DOHH2 (cell line): ENCODE measurements around the gene ZNRF4.

Experiments
- H3F3A ChIP-seq: fragments of 200-600 bp; sonication (generic), shearing (Covaris generic); 2 replicates; pipeline ENCODE4 v1.6.0; 2016; ENCODE audit warnings: antibody characterized with exemption, mild to moderate bottlenecking; ENCODE audit not compliant: control insufficient read depth, insufficient read depth
- H3K27ac ChIP-seq: fragments of 200-600 bp; sonication (generic); 2 replicates; pipeline ENCODE4 v1.5.1; 2014; ENCODE audit warnings: low read depth, mild to moderate bottlenecking, low read length, moderate library complexity
- H3K27me3 ChIP-seq: fragments of 200-600 bp; sonication (generic); 2 replicates; pipeline ENCODE4 v1.6.1; 2014; ENCODE audit warnings: mild to moderate bottlenecking, low read length, mixed read lengths; ENCODE audit not compliant: control insufficient read depth
- H3K36me3 ChIP-seq: fragments of 200-600 bp; sonication (generic); 2 replicates; pipeline ENCODE4 v1.6.1; 2014; ENCODE audit warnings: mild to moderate bottlenecking, low read length, moderate library complexity, mixed read lengths; ENCODE audit not compliant: control insufficient read depth
- H3K4me1 ChIP-seq: fragments of 200-600 bp; sonication (generic); 2 replicates; pipeline ENCODE4 v1.6.1; 2014; ENCODE audit warnings: mild to moderate bottlenecking, low read length, mixed read lengths; ENCODE audit not compliant: control insufficient read depth
- H3K4me2 ChIP-seq: fragments of 200-600 bp; sonication (generic); 2 replicates; pipeline ENCODE4 v1.6.0; 2014; ENCODE audit warnings: mild to moderate bottlenecking, low read length, moderate library complexity
- H3K4me3 ChIP-seq: fragments of 200-600 bp; sonication (generic); 2 replicates; pipeline ENCODE4 v1.5.1; 2014; ENCODE audit warnings: mild to moderate bottlenecking, low read length, mixed read lengths
- H3K79me2 ChIP-seq: fragments of 200-600 bp; sonication (generic); 2 replicates; pipeline ENCODE4 v1.6.1; 2014; ENCODE audit warnings: mild to moderate bottlenecking, low read length, mixed read lengths; ENCODE audit not compliant: control insufficient read depth
- H3K9me2 ChIP-seq: fragments of 200-600 bp; sonication (generic); replicated peaks from 2 replicates; pipeline ENCODE4 v1.6.1; 2014; ENCODE audit warnings: mild to moderate bottlenecking, low read length, mixed read lengths; ENCODE audit not compliant: control insufficient read depth
- H3K9me3 ChIP-seq: fragments of 200-600 bp; sonication (generic); 2 replicates; pipeline ENCODE4 v1.6.1; 2014; ENCODE audit warnings: antibody characterized with exemption, low read length, mixed read lengths; ENCODE audit not compliant: control insufficient read depth, insufficient read depth
- H4K20me1 ChIP-seq: fragments of 200-600 bp; sonication (generic); 2 replicates; pipeline ENCODE4 v1.6.0; 2014; ENCODE audit warnings: low read depth, mild to moderate bottlenecking, antibody characterized with exemption, low read length, moderate library complexity; ENCODE audit not compliant: control insufficient read depth, insufficient read depth
- EZH2phosphoT487 ChIP-seq: fragments of 200-600 bp; sonication (generic); IDR thresholded peaks from 2 replicates; pipeline ENCODE4 v1.6.1; 2017; ENCODE audit warnings: borderline replicate concordance, mild to moderate bottlenecking, antibody characterized with exemption, low read length, moderate library complexity, mixed read lengths
- TF ChIP-seq, protein P1 (sequence below): fragments of 200-600 bp; sonication (generic); IDR thresholded peaks from one replicate; pipeline ENCODE4 v1.5.1; 2014; ENCODE audit warnings: antibody characterized with exemption, mild to moderate bottlenecking, low read depth, low read length; ENCODE audit not compliant: poor library complexity, severe bottlenecking

ZNRF4 gene

DNA sequence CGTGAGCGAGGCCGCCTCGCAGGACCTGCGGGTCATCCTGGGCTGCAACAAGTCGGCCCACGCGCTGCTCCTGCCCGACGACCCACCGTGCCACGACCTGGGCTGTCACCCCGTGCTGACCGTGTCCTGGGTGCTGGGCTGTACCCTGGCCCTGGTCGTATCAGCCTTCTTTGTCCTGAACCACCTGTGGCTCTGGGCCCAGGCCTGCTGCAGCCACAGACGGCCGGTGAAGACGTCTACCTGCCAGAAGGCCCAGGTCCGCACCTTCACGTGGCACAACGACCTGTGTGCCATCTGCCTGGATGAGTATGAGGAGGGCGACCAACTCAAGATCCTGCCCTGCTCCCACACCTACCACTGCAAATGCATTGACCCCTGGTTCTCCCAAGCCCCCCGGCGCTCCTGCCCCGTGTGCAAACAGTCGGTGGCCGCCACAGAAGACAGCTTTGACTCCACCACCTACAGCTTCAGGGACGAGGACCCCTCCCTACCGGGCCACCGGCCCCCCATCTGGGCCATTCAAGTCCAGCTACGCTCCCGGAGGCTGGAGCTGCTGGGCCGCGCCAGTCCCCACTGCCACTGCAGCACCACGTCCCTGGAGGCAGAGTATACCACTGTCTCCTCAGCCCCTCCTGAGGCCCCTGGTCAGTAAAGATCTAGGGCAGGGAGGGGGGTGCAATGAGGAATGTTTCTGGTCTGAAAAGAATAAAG lies 1.1 kb downstream of the ZNRF4 start:
- H3K27me3 ChIP-seq = no peaks in the 10 kb centered on the region
- no peaks in the 10 kb centered on the region for H3K79me2 ChIP-seq
- H4K20me1 ChIP-seq = no peaks in the 10 kb centered on the region
- peaks cover 2% of the 10 kb centered on the region; the same call in 1 of the 2 replicates for H3K9me3 ChIP-seq
- H3F3A ChIP-seq = no peaks in the 10 kb centered on the region
- no peaks in the 10 kb centered on the region for H3K4me1 ChIP-seq
- no peak overlapping the region for H3K4me3 ChIP-seq
- H3K36me3 ChIP-seq = no peaks in the 10 kb centered on the region
- TF ChIP-seq, protein P1, sequence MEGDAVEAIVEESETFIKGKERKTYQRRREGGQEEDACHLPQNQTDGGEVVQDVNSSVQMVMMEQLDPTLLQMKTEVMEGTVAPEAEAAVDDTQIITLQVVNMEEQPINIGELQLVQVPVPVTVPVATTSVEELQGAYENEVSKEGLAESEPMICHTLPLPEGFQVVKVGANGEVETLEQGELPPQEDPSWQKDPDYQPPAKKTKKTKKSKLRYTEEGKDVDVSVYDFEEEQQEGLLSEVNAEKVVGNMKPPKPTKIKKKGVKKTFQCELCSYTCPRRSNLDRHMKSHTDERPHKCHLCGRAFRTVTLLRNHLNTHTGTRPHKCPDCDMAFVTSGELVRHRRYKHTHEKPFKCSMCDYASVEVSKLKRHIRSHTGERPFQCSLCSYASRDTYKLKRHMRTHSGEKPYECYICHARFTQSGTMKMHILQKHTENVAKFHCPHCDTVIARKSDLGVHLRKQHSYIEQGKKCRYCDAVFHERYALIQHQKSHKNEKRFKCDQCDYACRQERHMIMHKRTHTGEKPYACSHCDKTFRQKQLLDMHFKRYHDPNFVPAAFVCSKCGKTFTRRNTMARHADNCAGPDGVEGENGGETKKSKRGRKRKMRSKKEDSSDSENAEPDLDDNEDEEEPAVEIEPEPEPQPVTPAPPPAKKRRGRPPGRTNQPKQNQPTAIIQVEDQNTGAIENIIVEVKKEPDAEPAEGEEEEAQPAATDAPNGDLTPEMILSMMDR = no peak
- no peak for TF ChIP-seq EZH2phosphoT487
- no peaks in the 10 kb centered on the region for H3K9me2 ChIP-seq
- H3K27ac ChIP-seq = no peak overlapping the region
- H3K4me2 ChIP-seq = no peak overlapping the region

DNA sequence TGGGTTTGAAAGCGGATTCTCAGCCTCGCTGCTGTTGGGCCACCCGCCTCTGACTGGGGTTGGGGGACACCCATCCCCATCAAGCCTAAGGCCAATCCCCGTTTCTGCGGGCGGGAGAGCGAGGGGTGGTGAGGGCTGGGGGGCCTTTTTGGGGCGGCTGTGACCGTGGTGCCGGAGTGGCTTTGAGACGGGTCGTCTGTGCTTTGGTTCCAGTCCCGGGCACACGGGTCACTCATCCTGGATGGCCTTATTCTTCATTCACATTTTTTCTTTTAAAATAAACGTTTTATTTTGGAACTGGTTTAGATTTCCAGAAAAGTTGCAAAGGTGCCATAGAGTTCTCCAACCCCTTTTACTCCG lies 1.6 kb downstream of the ZNRF4 start:
- Histone ChIP-seq H3K27me3 (no peaks in the 10 kb centered on the region), H3K4me3 (no peak overlapping the region), H4K20me1 (no peaks in the 10 kb centered on the region), H3K36me3 (no peaks in the 10 kb centered on the region), H3K4me1 (no peaks in the 10 kb centered on the region), H3K9me2 (no peaks in the 10 kb centered on the region), H3F3A (no peaks in the 10 kb centered on the region), H3K9me3 (peaks cover 2% of the 10 kb centered on the region; the same call in 1 of the 2 replicates), H3K27ac (no peak overlapping the region), H3K79me2 (no peaks in the 10 kb centered on the region), H3K4me2 (no peak overlapping the region)
- no peak for TF ChIP-seq EZH2phosphoT487
- TF ChIP-seq, protein P1 = no peak

DNA sequence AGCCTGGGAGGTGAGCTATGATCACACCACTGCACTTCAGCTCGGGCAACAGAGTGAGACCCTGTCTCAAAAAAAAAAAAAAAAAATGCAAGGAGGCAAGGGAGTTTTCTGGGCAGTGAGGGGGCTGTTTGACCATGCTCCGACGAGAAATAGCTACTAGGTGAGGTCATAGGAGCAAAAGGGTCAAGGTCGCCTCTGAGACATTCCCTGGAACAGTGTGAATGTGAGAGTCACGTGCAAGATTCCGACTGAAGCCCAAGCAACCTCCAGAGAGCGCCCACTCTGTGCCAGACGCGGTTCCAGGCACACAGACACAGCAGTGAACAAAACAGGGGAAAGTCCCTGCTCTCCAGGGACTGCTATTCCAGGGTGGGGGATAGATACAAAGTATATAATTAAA lies 2.5 kb downstream of the ZNRF4 start:
- Histone ChIP-seq H3K4me3 (no peak overlapping the region), H3K36me3 (no peaks in the 10 kb centered on the region), H3F3A (no peaks in the 10 kb centered on the region), H3K9me2 (no peaks in the 10 kb centered on the region), H3K4me1 (no peaks in the 10 kb centered on the region), H4K20me1 (no peaks in the 10 kb centered on the region), H3K27me3 (no peaks in the 10 kb centered on the region), H3K4me2 (no peak overlapping the region), H3K27ac (no peak overlapping the region), H3K9me3 (peaks cover 2% of the 10 kb centered on the region; the same call in 1 of the 2 replicates), H3K79me2 (no peaks in the 10 kb centered on the region)
- TF ChIP-seq EZH2phosphoT487 = no peak
- TF ChIP-seq, protein P1 = no peak

DNA sequence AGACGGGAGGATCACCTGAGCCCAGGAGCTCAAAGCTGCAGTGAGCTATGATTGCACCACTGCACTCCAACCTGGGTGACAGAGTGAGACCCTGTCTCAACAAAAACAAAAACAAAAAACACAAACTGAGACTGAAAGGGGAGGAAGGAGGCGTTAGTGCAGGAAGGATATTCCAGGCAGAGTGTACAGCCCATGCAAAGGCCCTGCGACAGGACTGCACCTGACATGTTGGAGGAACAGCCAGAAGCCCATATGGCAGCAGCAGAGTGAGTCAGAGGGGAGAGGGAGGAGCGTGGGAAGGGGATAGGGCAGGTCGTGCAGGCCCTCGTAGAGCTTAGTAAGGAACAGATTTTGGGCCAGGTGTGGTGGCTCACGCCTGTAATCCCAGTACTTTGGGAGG lies 3.2 kb downstream of the ZNRF4 start:
- no peaks in the 10 kb centered on the region for H3K36me3 ChIP-seq
- TF ChIP-seq EZH2phosphoT487 = no peak
- TF ChIP-seq, protein P1 = no peak
- H3K9me3 ChIP-seq = peaks cover 2% of the 10 kb centered on the region; the same call in 1 of the 2 replicates
- no peaks in the 10 kb centered on the region for H3F3A ChIP-seq
- no peak overlapping the region for H3K4me2 ChIP-seq
- H3K4me1 ChIP-seq = no peaks in the 10 kb centered on the region
- no peak overlapping the region for H3K27ac ChIP-seq
- no peaks in the 10 kb centered on the region for H3K79me2 ChIP-seq
- no peaks in the 10 kb centered on the region for H4K20me1 ChIP-seq
- H3K9me2 ChIP-seq = no peaks in the 10 kb centered on the region
- no peaks in the 10 kb centered on the region for H3K27me3 ChIP-seq
- H3K4me3 ChIP-seq = no peak overlapping the region
